ENCODE results near the gene RNF157. TPM values are rescaled to one million over a fixed set of nuclear protein-coding genes. Genes with fewer than 3 reads are reported as not detected.

The RNF157 gene
- total RNA-seq, 1 experiment from 2014 or later = 11.2 TPM

- TF ChIP-seq, protein P1, sequence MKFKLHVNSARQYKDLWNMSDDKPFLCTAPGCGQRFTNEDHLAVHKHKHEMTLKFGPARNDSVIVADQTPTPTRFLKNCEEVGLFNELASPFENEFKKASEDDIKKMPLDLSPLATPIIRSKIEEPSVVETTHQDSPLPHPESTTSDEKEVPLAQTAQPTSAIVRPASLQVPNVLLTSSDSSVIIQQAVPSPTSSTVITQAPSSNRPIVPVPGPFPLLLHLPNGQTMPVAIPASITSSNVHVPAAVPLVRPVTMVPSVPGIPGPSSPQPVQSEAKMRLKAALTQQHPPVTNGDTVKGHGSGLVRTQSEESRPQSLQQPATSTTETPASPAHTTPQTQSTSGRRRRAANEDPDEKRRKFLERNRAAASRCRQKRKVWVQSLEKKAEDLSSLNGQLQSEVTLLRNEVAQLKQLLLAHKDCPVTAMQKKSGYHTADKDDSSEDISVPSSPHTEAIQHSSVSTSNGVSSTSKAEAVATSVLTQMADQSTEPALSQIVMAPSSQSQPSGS (CRISPR knock-in tag; IDR thresholded peaks at IDR 0.05; ENCODE audit: borderline replicate concordance, low read depth) = no peak
- no peak for TF ChIP-seq ZNF512 (CRISPR knock-in tag; IDR thresholded peaks at IDR 0.05; ENCODE audit: borderline replicate concordance)
Observed at GRCh38 chr17:76273445-76274111, 33.3 kb upstream of the RNF157 start (continued).

GRCh38 chr17:76272541-76273444 lies 32.5 kb upstream of the RNF157 start:
- POLR2A ChIA-PET = interaction anchor here (0.7 to 1.3 kb wide), 4 partner anchors 11 to 167 kb away, joined by 3 to 4 read pairs (median 3); no protein-coding TSS in a partner anchor
- Mint-ChIP-seq H3K27me3 (ENCODE audit: low read depth) (no peaks in the 10 kb centered on the region), H3K4me3 (no peak overlapping the region), H3K27ac (no peak overlapping the region), H3K9me3 (no peaks in the 10 kb centered on the region), H3K4me1 (peaks cover 22% of the 10 kb centered on the region), H3K36me3 (peaks cover 5% of the 10 kb centered on the region; the same call in 1 of the 2 replicates)
- ATAC-seq = no peak
- CTCF ChIA-PET = interaction anchor here (0.8 to 3.3 kb wide), 7 partner anchors 10 to 258 kb away, joined by 3 to 13 read pairs (median 5); no protein-coding TSS in a partner anchor
- DNase-seq (ENCODE audit: low spot score) = no peak
- TF ChIP-seq JAZF1 (CRISPR knock-in tag; IDR thresholded peaks at IDR 0.05) (no peak), KAT7 (CRISPR knock-in tag; IDR thresholded peaks at IDR 0.05; ENCODE audit: borderline replicate concordance) (no peak), SMAD4 (CRISPR knock-in tag; IDR thresholded peaks at IDR 0.05) (no peak), SP1 (CRISPR knock-in tag; conservative IDR thresholded peaks at IDR 0.05) (no peak), ELF4 (CRISPR knock-in tag; IDR thresholded peaks at IDR 0.05; ENCODE audit: low read depth) (no peak), TEAD1 (CRISPR knock-in tag; IDR thresholded peaks at IDR 0.05) (no peak), IRF2 (CRISPR knock-in tag; IDR thresholded peaks at IDR 0.05; ENCODE audit: borderline replicate concordance, low read depth) (no peak), CREB1 (CRISPR knock-in tag; IDR thresholded peaks at IDR 0.05) (no peak), FOXP4 (CRISPR knock-in tag; IDR thresholded peaks at IDR 0.05) (no peak)
- TF ChIP-seq, protein P2, sequence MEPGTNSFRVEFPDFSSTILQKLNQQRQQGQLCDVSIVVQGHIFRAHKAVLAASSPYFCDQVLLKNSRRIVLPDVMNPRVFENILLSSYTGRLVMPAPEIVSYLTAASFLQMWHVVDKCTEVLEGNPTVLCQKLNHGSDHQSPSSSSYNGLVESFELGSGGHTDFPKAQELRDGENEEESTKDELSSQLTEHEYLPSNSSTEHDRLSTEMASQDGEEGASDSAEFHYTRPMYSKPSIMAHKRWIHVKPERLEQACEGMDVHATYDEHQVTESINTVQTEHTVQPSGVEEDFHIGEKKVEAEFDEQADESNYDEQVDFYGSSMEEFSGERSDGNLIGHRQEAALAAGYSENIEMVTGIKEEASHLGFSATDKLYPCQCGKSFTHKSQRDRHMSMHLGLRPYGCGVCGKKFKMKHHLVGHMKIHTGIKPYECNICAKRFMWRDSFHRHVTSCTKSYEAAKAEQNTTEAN (CRISPR knock-in tag; IDR thresholded peaks at IDR 0.05) = no peak
- TF ChIP-seq, protein P3, sequence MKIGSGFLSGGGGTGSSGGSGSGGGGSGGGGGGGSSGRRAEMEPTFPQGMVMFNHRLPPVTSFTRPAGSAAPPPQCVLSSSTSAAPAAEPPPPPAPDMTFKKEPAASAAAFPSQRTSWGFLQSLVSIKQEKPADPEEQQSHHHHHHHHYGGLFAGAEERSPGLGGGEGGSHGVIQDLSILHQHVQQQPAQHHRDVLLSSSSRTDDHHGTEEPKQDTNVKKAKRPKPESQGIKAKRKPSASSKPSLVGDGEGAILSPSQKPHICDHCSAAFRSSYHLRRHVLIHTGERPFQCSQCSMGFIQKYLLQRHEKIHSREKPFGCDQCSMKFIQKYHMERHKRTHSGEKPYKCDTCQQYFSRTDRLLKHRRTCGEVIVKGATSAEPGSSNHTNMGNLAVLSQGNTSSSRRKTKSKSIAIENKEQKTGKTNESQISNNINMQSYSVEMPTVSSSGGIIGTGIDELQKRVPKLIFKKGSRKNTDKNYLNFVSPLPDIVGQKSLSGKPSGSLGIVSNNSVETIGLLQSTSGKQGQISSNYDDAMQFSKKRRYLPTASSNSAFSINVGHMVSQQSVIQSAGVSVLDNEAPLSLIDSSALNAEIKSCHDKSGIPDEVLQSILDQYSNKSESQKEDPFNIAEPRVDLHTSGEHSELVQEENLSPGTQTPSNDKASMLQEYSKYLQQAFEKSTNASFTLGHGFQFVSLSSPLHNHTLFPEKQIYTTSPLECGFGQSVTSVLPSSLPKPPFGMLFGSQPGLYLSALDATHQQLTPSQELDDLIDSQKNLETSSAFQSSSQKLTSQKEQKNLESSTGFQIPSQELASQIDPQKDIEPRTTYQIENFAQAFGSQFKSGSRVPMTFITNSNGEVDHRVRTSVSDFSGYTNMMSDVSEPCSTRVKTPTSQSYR (CRISPR knock-in tag; IDR thresholded peaks at IDR 0.05) = no peak
- TF ChIP-seq, protein P4, sequence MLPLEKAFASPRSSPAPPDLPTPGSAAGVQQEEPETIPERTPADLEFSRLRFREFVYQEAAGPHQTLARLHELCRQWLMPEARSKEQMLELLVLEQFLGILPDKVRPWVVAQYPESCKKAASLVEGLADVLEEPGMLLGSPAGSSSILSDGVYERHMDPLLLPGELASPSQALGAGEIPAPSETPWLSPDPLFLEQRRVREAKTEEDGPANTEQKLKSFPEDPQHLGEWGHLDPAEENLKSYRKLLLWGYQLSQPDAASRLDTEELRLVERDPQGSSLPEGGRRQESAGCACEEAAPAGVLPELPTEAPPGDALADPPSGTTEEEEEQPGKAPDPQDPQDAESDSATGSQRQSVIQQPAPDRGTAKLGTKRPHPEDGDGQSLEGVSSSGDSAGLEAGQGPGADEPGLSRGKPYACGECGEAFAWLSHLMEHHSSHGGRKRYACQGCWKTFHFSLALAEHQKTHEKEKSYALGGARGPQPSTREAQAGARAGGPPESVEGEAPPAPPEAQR (CRISPR knock-in tag; IDR thresholded peaks at IDR 0.05) = no peak
